Adrenal gland (tissue), 12 donors: ENCODE measurements around the gene NOL9. TPM values are rescaled to one million over a fixed set of nuclear protein-coding genes. Genes with fewer than 3 reads are reported as not detected.

Source experiments
- DNase-seq, 7 donors: peaks; one replicate each; pipeline ENCODE4 v3.0.0-alpha.2; 2019 to 2020
- H3K27ac ChIP-seq, 5 donors: fragments of 200-600 bp; sonication (generic) in 4 of 5; 1 replicate in 3 of 5; 2 replicates in 2 of 5; pipeline versions ENCODE4 v1.5.1 to v1.8.0; 2016 to 2020; ENCODE audit warnings: mild to moderate bottlenecking in 1 of 5
- H3K27me3 ChIP-seq: fragments of 200-600 bp; 2 replicates; pipeline ENCODE4 v1.8.0; 2021
- H3K36me3 ChIP-seq, 2 donors: fragments of 200-600 bp; replicated peaks in 1 of 2; 1 replicate in 1 of 2; 2 replicates in 1 of 2; pipeline versions ENCODE4 v1.5.1 to v1.8.0; 2018 to 2022
- H3K4me1 ChIP-seq, 2 donors: fragments of 200-600 bp; replicated peaks in 1 of 2; 1 replicate in 1 of 2; 2 replicates in 1 of 2; pipeline versions ENCODE4 v1.5.1 to v1.8.0; 2018 to 2021
- H3K4me3 ChIP-seq, 4 donors: fragments of 200-600 bp; sonication (generic) in 3 of 4; one replicate each; pipeline ENCODE4 v1.5.1; 2016 to 2018
- H3K9me3 ChIP-seq, 3 donors: fragments of 200-600 bp; sonication (generic) in 1 of 3; replicated peaks in 1 of 3; 1 replicate in 2 of 3; 2 replicates in 1 of 3; pipeline versions ENCODE4 v1.5.1 to v1.8.0; 2016 to 2021
- POLR2A ChIP-seq, 2 donors: fragments of 450-650 bp; IDR thresholded peaks; one replicate each; pipeline ENCODE4 v1.6.1; 2017; ENCODE audit warnings: antibody characterized with exemption in 2 of 2, mild to moderate bottlenecking in 2 of 2, moderate library complexity in 1 of 2
- WGBS, 4 donors: extraction: QIAGEN DNeasy Blood & Tissue Kit in 2 of 4; methylation state at CpG; one replicate each; pipeline versions ENCODE4 v1.1.5 to v1.1.7; 2013 to 2017; 5-methylcytosine and 5-hydroxymethylcytosine counted together
- intact Hi-C, 2 donors: fragments of 100-400 bp; cut with DNase I; formaldehyde crosslinking; loops; one replicate each; pipeline versions ENCODE4 v1.14.1 to v1.15.0; 2022 to 2023
- polyA plus RNA-seq, 3 donors: library from polyadenylated mRNA; stranded (reverse); fragments of 200-250 nt in 2 of 3; fragments of 350-450 nt in 1 of 3; fragmentation: Illumina TruSeq in 1 of 3; extraction: RNeasy Lipid Tissue Mini Kit (QIAGEN cat#74804) in 1 of 3; gene quantifications; one replicate each; pipeline ENCODE4 v1.2.3, GENCODE V29; 2013 to 2014
- total RNA-seq, 9 donors: library from RNA; depleted of rRNA in 4 of 9; stranded (reverse); fragments of >200 nt in 4 of 9; fragments of 120-200 nt in 1 of 9; fragmentation: NEBNext Ultra II Directional in 1 of 9; extraction: Animal tissue kit (Norgen Biotek cat#: 25700) in 1 of 9; gene quantifications; one replicate each; pipeline versions ENCODE4 v1.1.0 to v1.2.4, GENCODE V29; 2013 to 2023
- TF ChIP-seq, protein P1 (sequence below), 6 experiments: fragments of 450-650 bp in 4 of 6; fragments of 200-600 bp in 2 of 6; sonication (generic) in 1 of 6; IDR thresholded peaks; 1 replicate in 5 of 6; 2 replicates in 1 of 6; pipeline versions ENCODE4 v1.5.1 to v1.8.0; 2016 to 2021; ENCODE audit warnings: antibody characterized with exemption in 6 of 6, mild to moderate bottlenecking in 2 of 6, moderate library complexity in 1 of 6
- donor health status: healthy with polysubstance abuse.
- donor health status: Bipolar disorder and iron deficiency.
- donor health status: DM: yes; HTN: yes; CAD: no.
- donor health status: DM: no; HTN: no; CAD: no.
- donor health status: DM: no; HTN: no; CAD: no.
- donor health status: DM: yes; HTN: yes; CAD: no.

NOL9 gene
- total and polyA plus RNA-seq, 12 donors: 5.9 to 39.7 (median 19.7) TPM

DNA sequence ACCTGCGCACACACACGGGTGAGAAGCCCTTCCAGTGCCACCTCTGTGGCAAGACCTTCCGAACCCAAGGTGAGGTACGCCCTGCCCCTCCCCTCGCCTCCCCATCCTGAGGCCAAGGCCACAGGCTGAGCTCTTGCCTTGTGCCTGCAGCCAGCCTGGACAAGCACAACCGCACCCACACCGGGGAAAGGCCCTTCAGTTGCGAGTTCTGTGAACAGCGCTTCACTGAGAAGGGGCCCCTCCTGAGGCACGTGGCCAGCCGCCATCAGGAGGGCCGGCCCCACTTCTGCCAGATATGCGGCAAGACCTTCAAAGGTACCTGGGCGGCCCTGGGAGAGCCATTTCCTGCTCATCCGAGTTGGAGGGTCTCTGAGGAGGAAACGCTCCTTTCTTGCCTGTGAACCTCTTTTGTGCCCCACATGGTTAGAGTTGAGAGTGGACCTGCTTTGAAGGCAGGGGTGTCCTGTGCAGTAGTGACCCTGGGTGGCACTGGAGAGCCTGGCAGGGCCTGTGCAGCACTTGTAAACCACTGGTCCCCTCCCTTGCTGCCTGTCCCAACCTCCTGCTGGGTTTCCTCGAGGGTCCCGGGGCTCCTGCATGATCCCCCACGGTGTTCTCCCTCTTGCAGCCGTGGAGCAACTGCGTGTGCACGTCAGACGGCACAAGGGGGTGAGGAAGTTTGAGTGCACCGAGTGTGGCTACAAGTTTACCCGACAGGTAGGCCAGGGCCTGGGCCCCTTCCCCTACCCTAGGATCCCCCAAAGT is 34.0 kb upstream of the NOL9 start:
- TF ChIP-seq POLR2A (IDR thresholded peaks at IDR 0.05): no peak
- TF ChIP-seq, protein P1, sequence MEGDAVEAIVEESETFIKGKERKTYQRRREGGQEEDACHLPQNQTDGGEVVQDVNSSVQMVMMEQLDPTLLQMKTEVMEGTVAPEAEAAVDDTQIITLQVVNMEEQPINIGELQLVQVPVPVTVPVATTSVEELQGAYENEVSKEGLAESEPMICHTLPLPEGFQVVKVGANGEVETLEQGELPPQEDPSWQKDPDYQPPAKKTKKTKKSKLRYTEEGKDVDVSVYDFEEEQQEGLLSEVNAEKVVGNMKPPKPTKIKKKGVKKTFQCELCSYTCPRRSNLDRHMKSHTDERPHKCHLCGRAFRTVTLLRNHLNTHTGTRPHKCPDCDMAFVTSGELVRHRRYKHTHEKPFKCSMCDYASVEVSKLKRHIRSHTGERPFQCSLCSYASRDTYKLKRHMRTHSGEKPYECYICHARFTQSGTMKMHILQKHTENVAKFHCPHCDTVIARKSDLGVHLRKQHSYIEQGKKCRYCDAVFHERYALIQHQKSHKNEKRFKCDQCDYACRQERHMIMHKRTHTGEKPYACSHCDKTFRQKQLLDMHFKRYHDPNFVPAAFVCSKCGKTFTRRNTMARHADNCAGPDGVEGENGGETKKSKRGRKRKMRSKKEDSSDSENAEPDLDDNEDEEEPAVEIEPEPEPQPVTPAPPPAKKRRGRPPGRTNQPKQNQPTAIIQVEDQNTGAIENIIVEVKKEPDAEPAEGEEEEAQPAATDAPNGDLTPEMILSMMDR (IDR thresholded peaks at IDR 0.05): no peak
- 42 to 72% (median 59%) methylated on average over 14 to 25 of the region's 25 CpGs for WGBS, 4 donors

DNA sequence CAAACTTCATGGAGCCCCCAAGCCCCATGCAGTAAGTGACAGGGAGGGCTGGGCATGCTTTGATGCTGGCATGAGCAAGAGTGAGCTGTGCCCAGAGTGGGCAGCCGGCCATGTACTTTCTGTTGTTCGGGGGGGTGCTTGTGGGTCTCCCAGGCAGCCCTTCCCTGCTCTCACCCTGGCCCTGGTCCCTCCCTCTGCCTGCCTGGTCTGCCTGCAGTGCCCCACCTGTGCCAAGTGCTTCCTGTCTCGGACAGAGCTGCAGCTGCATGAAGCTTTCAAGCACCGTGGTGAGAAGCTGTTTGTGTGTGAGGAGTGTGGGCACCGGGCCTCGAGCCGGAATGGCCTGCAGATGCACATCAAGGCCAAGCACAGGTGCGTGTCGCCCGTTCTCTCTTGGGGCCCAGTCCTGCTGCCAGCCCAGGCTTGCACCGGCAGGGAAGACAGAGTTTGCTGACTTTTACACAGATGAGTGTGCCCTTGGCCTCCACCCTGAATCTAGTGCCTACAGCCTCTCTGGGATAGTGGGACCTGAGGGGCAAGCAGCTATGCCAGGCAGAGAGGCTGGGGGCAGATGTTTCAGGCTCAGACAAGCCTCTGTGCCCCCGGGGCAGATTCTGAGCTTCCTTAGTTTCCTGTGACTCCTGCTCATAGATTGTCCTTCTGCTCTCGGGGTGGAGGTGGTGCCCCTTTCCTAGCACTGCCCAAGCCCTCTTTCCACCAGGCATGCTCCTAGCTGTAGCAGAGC is 33.1 kb upstream of the NOL9 start:
- TF ChIP-seq, protein P1 (IDR thresholded peaks at IDR 0.05): no peak
- TF ChIP-seq POLR2A (IDR thresholded peaks at IDR 0.05): peak in 1 of 2 donors; percentile 18
- Histone ChIP-seq H3K4me1 (peaks cover 12 to 38% of the 10 kb centered on the region in 2 donors), H3K27ac (peak overlapping the region in 4 of 5 donors; percentile 20 to 47 (median 42)), H3K36me3 (peaks cover 0 to 40% of the 10 kb centered on the region in 2 donors), H3K4me3 (no peak overlapping the region), H3K9me3 (no peaks in the 10 kb centered on the region), H3K27me3 (no peaks in the 10 kb centered on the region)
- DNase-seq: peak; percentile 66 to 84 (median 77)
- intact Hi-C loops: no loop called here
- 33 to 55% (median 36%) methylated on average over 8 to 13 of the region's 13 CpGs for WGBS, 4 donors

More for the DNA sequence above, 34.0 kb upstream of the NOL9 start:
- H3K27me3 ChIP-seq: no peaks in the 10 kb centered on the region
- H3K4me1 ChIP-seq: peaks cover 12 to 32% of the 10 kb centered on the region in 2 donors
- H3K27ac ChIP-seq: peak overlapping the region in 2 of 5 donors; percentile 41 to 42
- H3K4me3 ChIP-seq: no peak overlapping the region
- DNase-seq: peak in 4 of 7 donors; percentile 32 to 62 (median 54)
- intact Hi-C loops: no loop called here
- peaks cover 0 to 49% of the 10 kb centered on the region in 2 donors for H3K36me3 ChIP-seq
- no peaks in the 10 kb centered on the region for H3K9me3 ChIP-seq

GRCh38 chr1:6586404-6586816 is 32.1 kb upstream of the NOL9 start:
- no peak overlapping the region for H3K4me3 ChIP-seq
- 62 to 67% (median 64%) methylated on average over 8 to 11 of the region's 11 CpGs; no CpG with 5 or more reads in 1 of the 4 donors for WGBS, 4 donors
- no peaks in the 10 kb centered on the region for H3K9me3 ChIP-seq
- H3K36me3 ChIP-seq: peaks cover 0 to 30% of the 10 kb centered on the region in 2 donors
- peak overlapping the region in 2 of 5 donors; percentile 41 to 42 for H3K27ac ChIP-seq
- TF ChIP-seq POLR2A (IDR thresholded peaks at IDR 0.05): no peak
- TF ChIP-seq, protein P1 (IDR thresholded peaks at IDR 0.05): no peak
- H3K4me1 ChIP-seq: peaks cover 12 to 42% of the 10 kb centered on the region in 2 donors
- no peaks in the 10 kb centered on the region for H3K27me3 ChIP-seq
- intact Hi-C loops: no loop called here
- DNase-seq: peak in 3 of 7 donors; percentile 31 to 52 (median 37)

DNA sequence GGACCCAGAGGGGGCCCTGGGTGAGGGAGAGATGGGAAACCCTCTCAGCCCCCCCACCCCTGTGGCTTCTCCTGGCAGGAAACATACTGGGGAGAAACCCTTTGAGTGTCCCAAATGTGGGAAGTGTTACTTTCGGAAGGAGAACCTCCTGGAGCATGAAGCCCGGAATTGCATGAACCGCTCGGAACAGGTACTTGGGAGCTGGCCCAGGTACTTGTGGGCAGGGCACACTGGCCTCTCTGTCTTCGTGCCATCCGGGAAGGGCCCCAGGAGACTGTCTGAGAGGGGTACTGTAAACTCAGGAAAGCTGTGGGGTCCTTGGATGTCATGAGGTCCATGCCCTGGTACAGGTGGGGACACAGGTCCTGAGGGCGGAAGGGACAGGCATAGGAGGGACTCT is 31.5 kb upstream of the NOL9 start:
- Histone ChIP-seq H3K4me1 (peaks cover 16 to 47% of the 10 kb centered on the region in 2 donors), H3K9me3 (no peaks in the 10 kb centered on the region), H3K27ac (peak overlapping the region in 1 of 5 donors; percentile 41), H3K27me3 (no peaks in the 10 kb centered on the region), H3K4me3 (no peak overlapping the region), H3K36me3 (peaks cover 0 to 30% of the 10 kb centered on the region in 2 donors)
- TF ChIP-seq, protein P1 (IDR thresholded peaks at IDR 0.05): no peak
- TF ChIP-seq POLR2A (IDR thresholded peaks at IDR 0.05): no peak
- intact Hi-C loops: no loop called here
- DNase-seq: no peak
- WGBS, 4 donors: 91 to 99% (median 96%) methylated on average over 6 to 7 of the region's 7 CpGs; no CpG with 5 or more reads in 1 of the 4 donors
